Stimulated activated naive CD8-positive, alpha-beta T cell treated with anti-CD3 and anti-CD28 coated beads, Interleukin-15, Interleukin-2, amounts not matched to agents 100 ng/mL and 50 ng/mL, for 24 hours (primary cell): ENCODE data around the gene MUC15.

Source experiments
- H3K27ac Mint-ChIP-seq: one replicate; pipeline ENCODE4 v1.8.0; 2021; ENCODE audit warnings: mild to moderate bottlenecking, mixed read lengths
- H3K27me3 Mint-ChIP-seq: one replicate; pipeline ENCODE4 v1.8.0; 2021; ENCODE audit warnings: mixed read lengths
- H3K36me3 Mint-ChIP-seq: one replicate; pipeline ENCODE4 v1.8.0; 2021; ENCODE audit warnings: low read depth, mixed read lengths
- H3K4me1 Mint-ChIP-seq: one replicate; pipeline ENCODE4 v1.8.0; 2021; ENCODE audit warnings: low read depth, mixed read lengths
- H3K4me3 Mint-ChIP-seq: one replicate; pipeline ENCODE4 v1.8.0; 2021; ENCODE audit warnings: mild to moderate bottlenecking, mixed read lengths
- H3K9me3 Mint-ChIP-seq: one replicate; pipeline ENCODE4 v1.8.0; 2021; ENCODE audit warnings: mixed read lengths

Gene MUC15

DNA sequence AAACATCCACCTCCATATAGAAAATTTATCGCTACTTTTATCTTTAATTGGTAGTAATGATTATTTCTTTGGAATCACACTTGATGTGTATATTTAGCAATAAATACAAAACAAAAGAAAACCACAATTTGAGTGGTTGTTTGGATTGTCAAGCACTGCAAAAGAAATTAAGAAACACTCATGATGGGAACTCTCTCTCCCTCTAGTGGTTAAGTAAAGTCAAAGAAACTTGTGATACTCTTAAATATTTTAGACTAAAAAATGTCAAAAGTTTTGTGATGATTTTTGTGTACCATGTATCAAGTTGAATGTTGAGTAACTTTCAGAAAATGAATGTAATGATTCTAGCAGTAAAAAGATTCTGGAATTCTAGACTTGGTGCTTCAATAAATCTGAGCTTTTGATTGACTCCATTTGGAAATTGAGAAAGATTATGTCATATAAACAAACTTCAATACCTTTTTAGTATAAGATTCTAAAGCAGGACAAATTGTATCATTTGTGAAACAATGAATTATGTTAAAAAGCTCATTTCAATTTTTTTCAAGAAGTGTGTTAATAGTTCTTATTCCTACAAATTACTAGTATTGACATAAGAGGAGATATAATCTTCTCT, 20.8 kb downstream of the MUC15 start:
- Mint-ChIP-seq H3K9me3 (no peaks in the 10 kb centered on the region), H3K27ac (no peak overlapping the region), H3K36me3 (no peaks in the 10 kb centered on the region), H3K4me1 (no peaks in the 10 kb centered on the region), H3K4me3 (no peak overlapping the region), H3K27me3 (no peaks in the 10 kb centered on the region)

GRCh38 chr11:26550022-26550421, 22.0 kb downstream of the MUC15 start:
- Mint-ChIP-seq H3K4me1 (no peaks in the 10 kb centered on the region), H3K9me3 (no peaks in the 10 kb centered on the region), H3K27ac (no peak overlapping the region), H3K36me3 (no peaks in the 10 kb centered on the region), H3K4me3 (no peak overlapping the region), H3K27me3 (no peaks in the 10 kb centered on the region)

DNA sequence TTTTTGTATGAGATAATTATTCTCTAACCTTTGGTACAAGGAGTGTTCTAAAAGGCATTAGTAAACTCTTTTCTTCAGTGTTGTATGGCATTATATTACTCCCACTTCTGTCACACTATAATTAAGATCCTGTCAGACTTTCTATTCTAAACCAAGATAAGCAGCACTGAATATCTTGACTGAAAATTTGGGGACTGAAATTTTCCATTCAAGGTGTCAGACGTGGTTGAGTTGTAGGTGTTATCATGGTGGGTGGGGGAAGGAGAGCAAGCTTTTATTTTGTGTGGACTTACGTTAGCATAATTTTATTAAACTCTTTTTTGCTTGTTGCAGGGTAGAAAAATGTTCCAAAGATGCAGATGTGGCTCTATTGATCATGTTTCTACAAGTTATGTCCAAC, 22.9 kb downstream of the MUC15 start:
- Mint-ChIP-seq H3K4me3 (no peak overlapping the region), H3K27ac (no peak overlapping the region), H3K4me1 (no peaks in the 10 kb centered on the region), H3K27me3 (no peaks in the 10 kb centered on the region), H3K9me3 (no peaks in the 10 kb centered on the region), H3K36me3 (no peaks in the 10 kb centered on the region)

DNA sequence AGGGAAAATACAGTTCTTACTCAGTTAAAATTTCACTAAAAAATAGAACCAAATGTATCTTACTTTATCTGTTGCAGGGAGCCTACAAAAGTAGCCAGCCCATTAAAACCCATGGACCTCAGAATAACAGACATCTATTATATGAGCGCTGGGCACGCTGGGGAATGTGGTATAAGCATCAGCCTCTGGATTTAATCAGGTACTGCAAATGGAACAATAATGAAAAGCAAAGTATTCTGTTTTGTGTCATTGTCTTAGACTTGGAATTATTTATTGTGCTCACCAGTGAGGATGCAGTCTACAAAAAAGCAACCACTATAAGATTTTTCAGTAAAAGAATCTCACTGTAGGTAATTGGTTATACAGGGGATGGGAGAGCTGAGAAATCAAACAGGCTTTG, 30.2 kb downstream of the MUC15 start:
- Mint-ChIP-seq H3K9me3 (no peaks in the 10 kb centered on the region), H3K27ac (no peak overlapping the region), H3K27me3 (no peaks in the 10 kb centered on the region), H3K4me3 (no peak overlapping the region), H3K4me1 (no peaks in the 10 kb centered on the region), H3K36me3 (no peaks in the 10 kb centered on the region)

DNA sequence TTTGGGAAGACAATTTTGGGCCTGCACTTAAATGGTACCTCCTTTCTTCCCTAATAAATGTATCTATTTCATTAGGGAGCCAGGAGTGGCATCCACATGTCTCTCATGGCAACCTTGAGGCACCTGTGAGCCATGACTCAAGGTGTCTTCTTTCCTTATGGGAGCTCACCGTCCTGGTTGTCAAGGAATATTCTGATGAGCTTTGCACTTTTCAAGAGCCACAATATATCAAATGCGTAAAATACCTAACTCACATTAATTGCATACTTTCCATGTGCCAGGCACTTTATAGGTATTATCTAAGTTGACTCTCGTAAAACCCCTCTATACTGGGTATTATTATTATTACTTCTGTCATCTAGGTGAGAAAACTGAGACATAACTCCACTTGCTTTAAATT, 32.5 kb downstream of the MUC15 start:
- H3K27ac Mint-ChIP-seq, result no peak overlapping the region
- H3K36me3 Mint-ChIP-seq, result no peaks in the 10 kb centered on the region
- no peaks in the 10 kb centered on the region for H3K4me1 Mint-ChIP-seq
- H3K4me3 Mint-ChIP-seq, result no peak overlapping the region
- H3K27me3 Mint-ChIP-seq, result no peaks in the 10 kb centered on the region
- no peaks in the 10 kb centered on the region for H3K9me3 Mint-ChIP-seq

DNA sequence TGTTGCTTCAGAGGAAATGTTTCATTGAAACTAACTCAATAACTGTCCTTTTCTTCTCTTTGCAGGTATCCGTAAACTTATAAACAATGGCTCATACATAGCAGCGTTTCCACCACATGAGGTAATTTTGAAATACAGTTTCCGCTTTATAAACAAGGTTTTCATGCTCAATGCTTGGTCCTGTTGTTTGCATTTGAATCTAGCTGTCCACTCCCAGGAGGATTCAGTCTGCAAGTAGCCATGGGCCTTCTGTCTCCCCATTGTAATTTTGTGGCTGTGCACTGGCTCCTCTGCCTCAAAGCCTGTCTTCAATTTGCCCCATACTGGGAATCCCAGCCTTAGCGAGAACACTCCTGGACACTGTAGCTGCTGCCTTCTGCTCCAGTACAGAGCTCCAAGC, 34.7 kb downstream of the MUC15 start:
- no peaks in the 10 kb centered on the region for H3K4me1 Mint-ChIP-seq
- H3K4me3 Mint-ChIP-seq, result no peak overlapping the region
- H3K27ac Mint-ChIP-seq, result no peak overlapping the region
- no peaks in the 10 kb centered on the region for H3K36me3 Mint-ChIP-seq
- H3K9me3 Mint-ChIP-seq, result no peaks in the 10 kb centered on the region
- H3K27me3 Mint-ChIP-seq, result no peaks in the 10 kb centered on the region

DNA sequence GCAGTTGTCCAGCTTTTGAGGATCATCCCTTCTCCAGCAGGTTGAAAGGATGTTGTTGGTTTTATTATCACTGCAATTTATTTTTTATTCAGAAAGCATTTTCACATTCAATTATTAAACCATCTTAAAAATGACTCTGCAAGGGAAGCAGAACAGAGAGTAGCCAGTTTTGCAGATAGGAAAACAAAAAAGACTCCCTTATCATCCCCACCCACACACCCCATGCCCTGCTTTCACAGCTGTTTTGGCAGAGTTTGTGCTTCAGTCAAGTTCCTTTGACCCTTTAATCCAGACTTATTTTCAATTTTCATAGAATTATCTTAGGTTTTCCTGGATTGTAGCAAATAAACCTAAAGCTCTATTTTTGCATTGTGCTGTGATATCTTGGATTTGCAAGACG, 44.4 kb downstream of the MUC15 start:
- H3K27me3 Mint-ChIP-seq, result no peaks in the 10 kb centered on the region
- H3K4me1 Mint-ChIP-seq, result no peaks in the 10 kb centered on the region
- no peak overlapping the region for H3K27ac Mint-ChIP-seq
- peaks cover 5% of the 10 kb centered on the region for H3K9me3 Mint-ChIP-seq
- no peak overlapping the region for H3K4me3 Mint-ChIP-seq
- H3K36me3 Mint-ChIP-seq, result no peaks in the 10 kb centered on the region

DNA sequence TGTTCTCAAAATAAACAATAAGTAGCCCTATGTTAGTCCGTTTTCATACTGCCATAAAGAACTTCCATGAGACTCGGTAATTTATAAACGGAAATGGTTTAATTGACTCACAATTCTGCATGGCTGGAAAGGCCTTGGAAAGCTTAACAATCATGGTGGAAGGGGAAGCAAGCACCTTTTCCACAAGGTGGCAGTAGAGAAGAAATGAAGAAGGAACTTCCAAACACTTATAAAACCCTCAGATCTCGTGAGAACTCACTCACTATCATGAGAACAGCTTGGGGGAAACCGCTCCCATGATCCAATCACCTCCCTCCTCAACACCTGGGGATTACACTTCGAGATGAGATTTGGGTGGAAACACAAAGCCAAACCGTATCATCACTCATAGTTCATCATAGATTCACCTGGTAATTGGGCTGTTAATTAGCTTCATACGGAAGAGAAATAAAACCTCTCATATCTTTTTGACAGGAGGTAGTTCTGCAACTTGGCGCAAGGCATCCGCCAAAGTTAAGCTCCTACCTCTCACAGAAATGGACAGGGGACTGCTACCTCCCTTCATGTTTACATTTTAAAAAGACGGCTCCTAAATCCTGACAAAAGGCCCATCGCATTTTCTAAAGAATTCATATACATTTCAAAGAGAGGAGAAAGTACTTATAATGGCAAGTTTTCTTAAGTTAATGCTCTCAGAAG, 49.0 kb downstream of the MUC15 start:
- Mint-ChIP-seq H3K27me3 (no peaks in the 10 kb centered on the region), H3K36me3 (no peaks in the 10 kb centered on the region), H3K4me1 (no peaks in the 10 kb centered on the region), H3K9me3 (peaks cover 8% of the 10 kb centered on the region), H3K4me3 (no peak overlapping the region), H3K27ac (no peak overlapping the region)

DNA sequence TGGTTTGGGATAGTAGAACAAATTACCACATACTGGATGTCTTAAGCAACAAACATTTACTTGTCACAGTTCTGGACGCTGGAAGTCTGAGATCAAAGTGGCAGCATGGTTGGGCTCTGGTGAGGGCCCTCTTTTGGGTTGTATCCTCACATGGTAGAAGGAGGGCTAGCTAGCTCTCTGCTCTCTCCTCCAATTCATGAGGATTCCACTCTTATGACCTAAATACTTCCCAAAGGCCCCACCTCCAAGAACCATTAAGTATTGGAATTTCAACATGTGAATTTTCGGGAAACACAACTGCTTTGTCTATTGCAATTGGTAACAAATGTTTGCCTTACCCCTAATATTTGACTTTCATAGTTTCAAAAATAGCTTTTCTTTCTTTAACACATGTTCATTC, 52.6 kb downstream of the MUC15 start:
- no peak overlapping the region for H3K27ac Mint-ChIP-seq
- H3K36me3 Mint-ChIP-seq, result no peaks in the 10 kb centered on the region
- no peak overlapping the region for H3K4me3 Mint-ChIP-seq
- H3K27me3 Mint-ChIP-seq, result no peaks in the 10 kb centered on the region
- no peaks in the 10 kb centered on the region for H3K4me1 Mint-ChIP-seq
- H3K9me3 Mint-ChIP-seq, result peaks cover 3% of the 10 kb centered on the region

DNA sequence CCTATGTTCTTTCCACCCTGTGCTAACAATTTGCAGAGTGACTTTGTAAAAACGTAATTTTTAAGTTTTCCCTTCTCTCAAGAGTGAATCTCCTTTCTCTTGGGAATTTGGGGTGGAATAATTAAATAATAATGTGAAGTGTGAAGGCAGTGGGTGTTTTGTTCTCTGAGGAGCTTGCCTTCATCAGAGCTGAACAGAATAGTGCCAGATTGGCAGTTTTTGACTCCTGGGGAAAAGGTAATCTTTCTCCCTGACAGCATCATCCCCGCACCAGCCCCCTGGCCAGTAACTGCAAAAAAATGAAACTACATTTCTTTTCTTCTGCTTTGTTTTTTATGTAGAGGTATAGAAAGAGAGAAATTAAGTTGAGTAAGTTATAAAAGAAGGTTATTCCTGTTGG, 59.9 kb downstream of the MUC15 start:
- H3K27ac Mint-ChIP-seq, result no peak overlapping the region
- no peaks in the 10 kb centered on the region for H3K36me3 Mint-ChIP-seq
- H3K4me3 Mint-ChIP-seq, result no peak overlapping the region
- H3K27me3 Mint-ChIP-seq, result no peaks in the 10 kb centered on the region
- H3K9me3 Mint-ChIP-seq, result no peaks in the 10 kb centered on the region
- H3K4me1 Mint-ChIP-seq, result no peaks in the 10 kb centered on the region

- no peak overlapping the region for H3K27ac Mint-ChIP-seq
- no peaks in the 10 kb centered on the region for H3K9me3 Mint-ChIP-seq
- no peaks in the 10 kb centered on the region for H3K36me3 Mint-ChIP-seq
- no peaks in the 10 kb centered on the region for H3K4me1 Mint-ChIP-seq
- H3K4me3 Mint-ChIP-seq, result no peak overlapping the region
- H3K27me3 Mint-ChIP-seq, result no peaks in the 10 kb centered on the region
These were observed 61.3 kb downstream of the MUC15 start for GRCh38 chr11:26510756-26511155.

- no peaks in the 10 kb centered on the region for H3K36me3 Mint-ChIP-seq
- H3K27ac Mint-ChIP-seq, result no peak overlapping the region
- H3K27me3 Mint-ChIP-seq, result no peaks in the 10 kb centered on the region
- no peaks in the 10 kb centered on the region for H3K4me1 Mint-ChIP-seq
- H3K9me3 Mint-ChIP-seq, result peaks cover 3% of the 10 kb centered on the region
- H3K4me3 Mint-ChIP-seq, result no peak overlapping the region
These were observed 61.9 kb downstream of the MUC15 start for GRCh38 chr11:26510164-26510563.
